Ureter (tissue), 1 donor: ENCODE data around the gene REG4. TPM values are rescaled to one million over a fixed set of nuclear protein-coding genes. Genes with fewer than 3 reads are reported as not detected.
A peak's percentile ranks its signal among the peaks of the same experiment; 100 is the strongest.

Experiments
- DNase-seq: peaks from one replicate; pipeline ENCODE4 v3.0.0-alpha.2; 2020; ENCODE audit warnings: low spot score
- total RNA-seq: library from RNA; stranded (reverse); gene quantifications from one replicate; pipeline ENCODE4 v1.2.4, GENCODE V29; 2023
- donor health status: DM: yes; HTN: yes; CAD: no.

The REG4 gene
- total RNA-seq, 1 donor from 2014 or later: not detected

DNA sequence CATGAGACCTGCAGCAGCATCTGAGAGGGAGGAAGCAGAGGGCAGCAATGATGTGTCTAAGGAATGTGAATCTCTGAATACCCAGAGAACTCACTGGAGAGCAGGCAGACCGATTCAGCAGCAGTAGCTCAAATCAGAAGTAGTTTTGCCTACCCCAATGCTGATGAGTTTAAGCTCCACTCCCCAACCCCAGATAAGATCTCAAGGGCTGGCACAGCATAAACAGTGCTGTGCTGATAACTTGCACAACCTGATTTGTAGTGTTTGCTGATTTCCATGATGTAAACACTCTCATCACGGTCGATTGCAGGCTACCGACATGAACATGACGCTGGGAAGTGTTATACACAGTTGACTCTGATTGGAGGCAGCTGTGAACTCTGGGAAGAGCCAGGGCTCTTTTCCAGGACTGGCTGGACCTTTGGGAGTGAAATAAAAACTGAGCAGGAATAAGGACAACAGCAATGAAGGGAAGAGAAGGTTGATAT lies 31.3 kb downstream of the REG4 start:
- DNase-seq: peak; percentile 71

GRCh38 chr1:119778886-119779560 lies 32.2 kb downstream of the REG4 start:
- DNase-seq: no peak

DNA sequence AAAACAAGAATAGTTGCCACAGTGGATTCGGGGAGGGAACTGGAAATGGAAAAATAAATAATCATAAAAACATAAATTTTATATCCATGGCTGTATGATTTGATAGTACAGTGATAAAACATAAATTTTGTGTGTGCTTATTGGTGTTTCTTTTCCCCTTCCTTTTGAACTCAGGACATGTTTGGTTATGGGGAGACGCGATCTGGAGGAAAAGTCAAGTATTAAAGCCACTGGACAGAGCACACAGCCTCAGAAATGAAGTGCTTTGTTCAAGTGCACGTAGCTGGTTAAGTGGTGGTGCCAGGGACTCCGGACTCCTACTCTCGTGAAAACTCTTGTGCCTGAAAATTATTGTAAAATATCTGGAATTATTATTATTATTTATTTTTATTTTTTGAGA lies 32.9 kb downstream of the REG4 start:
- no peak for DNase-seq

DNA sequence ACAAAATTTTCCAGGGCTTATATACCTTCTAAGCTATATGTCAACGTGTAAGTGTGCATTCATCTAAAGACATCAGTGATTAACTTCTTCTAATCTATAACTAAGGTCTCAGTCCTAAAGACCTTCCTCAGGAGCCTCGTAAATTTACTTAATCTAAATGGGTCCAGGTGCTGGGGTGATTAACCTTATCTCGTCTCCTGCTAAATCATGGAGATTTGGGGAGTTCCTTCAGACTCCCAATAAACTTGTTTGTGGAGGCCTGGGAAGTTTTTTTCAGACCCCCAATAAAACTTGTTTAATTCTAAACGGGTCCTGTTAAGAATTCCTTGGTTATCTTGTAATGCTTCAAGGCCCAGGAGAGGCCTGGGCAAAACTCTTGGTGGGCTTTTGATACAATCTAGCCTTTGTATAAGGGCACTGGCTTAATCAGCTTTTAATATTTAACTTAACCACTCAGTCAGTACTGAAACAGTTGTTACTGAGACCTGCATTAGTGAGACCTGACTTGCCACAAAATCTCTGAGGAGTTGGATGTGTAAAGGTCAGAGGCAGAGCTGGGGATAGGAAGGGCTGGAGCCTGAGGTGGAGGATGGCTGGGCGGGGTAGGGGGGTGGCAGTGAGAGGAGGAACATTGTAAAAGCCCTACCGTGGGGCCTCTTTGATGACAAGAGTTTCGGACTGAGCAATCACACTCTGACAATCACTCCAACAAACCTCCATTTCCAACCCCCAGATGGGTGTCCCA lies 36.3 kb downstream of the REG4 start:
- no peak for DNase-seq

DNA sequence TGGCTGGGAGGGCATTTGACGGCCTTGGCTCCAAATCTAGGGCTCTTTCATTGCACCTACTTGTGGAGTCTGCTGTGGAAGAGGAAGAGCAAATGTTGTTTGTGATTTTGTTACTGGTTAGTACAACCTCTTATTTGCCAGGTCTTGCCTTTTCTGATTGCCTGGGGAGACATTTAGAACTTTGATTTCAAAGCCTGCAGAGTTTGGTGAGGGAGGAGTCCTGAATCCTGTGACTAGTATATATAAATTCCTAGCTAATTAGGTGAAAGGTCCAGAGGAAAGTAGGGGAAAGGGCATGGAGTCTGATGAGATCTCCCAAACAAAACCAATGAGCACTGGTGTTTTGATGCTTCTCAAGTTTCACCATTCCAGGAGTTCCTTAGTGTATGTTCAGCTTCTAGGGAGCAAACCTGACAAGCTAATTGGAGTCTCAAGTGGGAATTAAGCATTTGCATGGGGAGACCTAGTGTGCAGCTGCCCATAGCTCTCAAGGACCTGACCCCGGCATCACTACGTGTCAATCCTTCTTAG lies 37.5 kb downstream of the REG4 start:
- no peak for DNase-seq

DNA sequence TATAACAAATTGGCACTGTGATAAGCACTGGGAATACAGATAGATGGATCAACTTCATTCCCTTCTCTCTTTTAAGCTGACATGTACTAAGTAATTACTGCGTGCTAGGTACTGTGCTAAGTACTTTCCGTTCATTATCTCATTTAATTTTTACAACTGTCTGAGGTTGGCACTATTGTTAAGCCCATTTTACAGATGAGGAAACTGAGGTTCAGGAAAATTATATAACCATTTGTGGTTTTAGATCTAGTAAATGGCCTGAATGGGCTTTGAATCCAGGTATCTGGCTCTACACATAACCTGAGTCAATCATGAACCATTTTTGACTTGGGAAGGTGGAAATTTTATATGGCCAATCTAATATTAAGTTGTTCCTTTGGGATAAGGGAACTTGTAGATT lies 39.0 kb downstream of the REG4 start:
- no peak for DNase-seq

- no peak for DNase-seq
Measured at GRCh38 chr1:119771770-119772169, 39.5 kb downstream of the REG4 start.

DNA sequence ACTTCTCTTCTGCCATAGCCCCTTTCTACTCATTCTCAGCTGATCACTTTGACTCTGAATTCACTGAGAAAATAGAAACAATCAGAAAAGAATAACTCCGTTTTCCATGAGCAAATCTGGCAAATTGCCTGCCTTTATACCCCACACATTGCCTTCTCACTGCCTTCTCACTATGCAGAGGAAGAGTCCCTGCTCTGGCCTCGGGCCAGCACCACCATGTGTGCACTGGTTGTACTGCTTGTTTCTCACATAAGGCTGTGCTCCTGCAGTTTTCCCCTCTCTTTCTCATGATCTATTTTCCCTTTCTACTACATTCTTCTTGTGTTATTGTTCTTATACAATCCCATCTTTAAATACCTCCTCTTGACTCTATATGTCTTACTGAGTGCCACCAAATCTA lies 40.2 kb downstream of the REG4 start:
- no peak for DNase-seq

GRCh38 chr1:119768778-119769177 lies 42.5 kb downstream of the REG4 start, which contains the start of gene HMGCS2:
HMGCS2 (minus strand) TSS chr1:119768905; CDS start chr1:119768844, 61 bp downstream.
- DNase-seq: peak; percentile 61

GRCh38 chr1:119767486-119767885 lies 43.8 kb downstream of the REG4 start:
- DNase-seq: no peak

- no peak for DNase-seq
Measured at GRCh38 chr1:119766374-119766794, 44.9 kb downstream of the REG4 start.

DNA sequence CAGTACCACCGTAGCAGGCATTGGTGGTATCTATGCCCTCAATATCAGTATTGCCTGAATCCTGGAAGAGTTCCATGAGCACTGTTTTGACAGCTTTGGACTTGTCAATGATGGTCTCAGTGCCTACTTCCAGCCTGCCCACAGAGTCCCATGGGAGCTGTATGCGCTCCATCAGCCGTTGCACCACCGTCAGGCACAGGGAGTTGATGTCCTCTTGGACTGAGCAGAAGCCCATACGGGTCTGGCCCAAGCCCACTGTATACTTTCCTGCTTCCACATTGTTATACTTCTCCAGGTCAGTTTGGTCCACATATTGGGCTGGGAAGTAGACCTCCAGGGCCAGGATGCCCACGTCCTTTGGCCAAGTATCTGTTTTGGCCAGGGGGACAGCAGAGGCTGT lies 47.0 kb downstream of the REG4 start:
- DNase-seq: no peak

DNA sequence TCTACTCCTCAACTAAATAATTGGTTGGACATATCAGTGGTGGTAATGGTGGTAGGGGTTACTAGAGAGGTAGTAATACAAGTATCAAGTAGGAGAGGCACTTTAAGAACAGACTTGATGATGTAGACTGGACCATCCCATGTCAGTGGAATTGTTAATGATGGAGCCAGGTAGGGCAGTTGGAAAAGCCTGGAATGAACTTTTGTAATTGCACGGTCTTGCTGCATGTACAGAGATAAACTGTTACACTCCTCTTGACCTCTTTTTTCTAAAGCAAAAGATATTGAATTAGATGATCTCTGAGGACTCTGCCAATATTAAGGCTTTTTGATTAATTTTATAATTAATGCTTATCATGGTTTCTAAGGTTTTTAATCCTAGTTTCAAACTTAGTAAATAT lies 48.3 kb downstream of the REG4 start:
- no peak for DNase-seq

DNA sequence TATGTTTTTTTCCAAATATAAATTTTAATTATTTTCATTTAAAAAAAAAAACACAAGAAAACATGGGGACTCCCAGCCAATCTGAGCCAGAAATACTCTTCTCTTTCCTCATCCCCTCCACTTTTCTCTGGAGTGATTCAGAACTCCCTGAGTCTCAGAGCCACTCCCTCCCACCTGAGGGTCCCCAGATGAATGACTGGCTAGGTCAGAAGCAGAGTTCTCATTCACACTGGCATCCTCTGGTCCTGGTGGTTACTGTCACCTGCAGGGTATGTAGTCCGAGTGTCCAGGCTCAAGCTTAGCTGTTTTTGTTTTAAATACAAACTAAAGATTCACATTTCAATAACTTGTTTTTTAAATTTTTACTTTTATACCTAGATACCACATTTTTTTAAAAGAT lies 48.9 kb downstream of the REG4 start:
- no peak for DNase-seq

DNA sequence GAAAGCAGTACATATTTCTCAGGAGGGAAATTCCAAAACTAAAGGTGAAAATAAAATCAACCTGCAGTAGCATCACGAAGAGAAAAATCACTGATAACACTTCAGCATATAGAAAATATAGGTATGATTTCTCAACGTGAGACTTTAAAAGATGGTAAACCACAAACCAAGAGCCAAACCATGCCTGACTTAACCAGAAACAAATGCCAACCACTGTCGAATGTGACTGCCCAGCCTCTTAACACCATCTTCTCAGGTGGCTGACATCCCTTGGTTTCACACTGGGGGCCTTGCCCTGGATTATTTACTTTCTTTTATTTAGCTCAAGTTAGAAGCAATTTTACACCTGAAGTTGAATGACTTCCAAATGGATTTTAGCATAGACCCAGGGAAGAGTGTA lies 52.7 kb downstream of the REG4 start:
- peak; percentile 3 for DNase-seq

DNA sequence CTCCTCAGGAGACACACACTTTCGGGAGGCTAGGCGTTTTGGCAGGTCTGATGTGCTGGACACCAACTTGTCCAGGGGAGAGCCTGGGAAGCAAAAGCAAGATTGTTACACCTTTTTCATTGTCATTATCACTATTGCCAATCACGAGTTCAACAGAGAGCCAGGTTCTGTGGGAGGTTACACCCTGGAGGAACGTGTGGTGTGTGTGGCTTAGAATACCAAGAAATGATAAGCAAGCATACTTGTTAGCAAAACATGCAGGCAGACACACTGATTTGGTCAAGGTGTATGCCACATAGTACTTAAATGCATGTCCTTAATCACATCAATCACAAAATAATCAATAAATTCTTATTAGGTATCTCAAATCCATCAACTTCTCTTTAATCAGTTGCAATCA lies 58.7 kb downstream of the REG4 start:
- DNase-seq: no peak

DNA sequence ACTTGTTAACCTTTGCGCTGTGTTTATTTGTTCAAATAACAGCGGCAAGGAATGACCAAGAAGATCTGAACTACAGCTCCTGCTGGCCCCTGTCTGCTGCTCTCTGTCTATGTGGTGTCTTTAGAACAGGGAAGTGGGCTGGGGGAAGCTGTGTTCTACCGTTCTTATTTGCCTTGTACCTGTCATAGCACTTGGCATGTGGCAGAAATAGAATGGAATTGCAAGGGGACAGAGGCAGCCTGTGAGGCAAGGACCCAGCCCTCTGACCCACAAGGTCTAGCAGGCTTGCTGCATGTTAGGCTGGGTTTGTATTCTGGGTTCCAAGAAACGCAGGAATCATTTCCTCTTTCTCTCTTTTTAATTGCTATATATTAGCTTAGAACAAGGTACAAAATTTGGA lies 63.2 kb downstream of the REG4 start:
- DNase-seq: no peak

DNA sequence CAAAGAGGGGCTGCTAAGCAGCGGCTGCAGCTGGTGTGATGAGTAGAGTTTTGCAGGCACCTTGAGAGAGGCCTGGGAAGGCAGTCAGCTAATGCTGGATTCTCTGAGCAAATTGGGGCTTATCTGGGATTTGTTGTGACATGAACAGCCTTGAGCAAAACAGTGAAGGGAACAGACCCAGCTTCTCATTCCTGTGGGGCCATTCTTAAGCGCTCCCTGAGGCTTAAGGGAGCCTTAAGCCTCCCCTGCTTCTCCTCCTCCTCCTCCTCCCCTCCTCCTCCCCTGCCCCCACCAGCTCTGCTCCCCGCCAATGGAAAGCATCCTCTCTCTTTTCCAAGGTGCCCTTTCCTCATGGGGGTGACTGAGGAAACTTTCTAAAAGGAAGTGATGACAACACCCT lies 63.8 kb downstream of the REG4 start:
- DNase-seq: no peak

- DNase-seq: no peak
Measured at GRCh38 chr1:119745034-119745433, 66.2 kb downstream of the REG4 start.

- DNase-seq: no peak
Measured at GRCh38 chr1:119744598-119744942, 66.7 kb downstream of the REG4 start.
